ENCODE results near the gene DICER1.

Gene DICER1

GRCh38 chr14:95193081-95193480 lies 35.8 kb upstream of the DICER1 start:
- no peak for DNase-seq
- no peaks in the 10 kb centered on the region for H3K4me1 ChIP-seq
- no peak overlapping the region for H3K27ac ChIP-seq
- H3K4me3 ChIP-seq: no peak overlapping the region
- no peak for TF ChIP-seq CTCF (IDR thresholded peaks at IDR 0.05)
- intact Hi-C loops (cut with DNase I; ENCODE audit: low total_unique reads): no loop called here
- H3K36me3 ChIP-seq: peaks cover 0 to 22% (median 7%) of the 10 kb centered on the region in 3 donors
- H3K9me3 ChIP-seq: no peaks in the 10 kb centered on the region
- H3K27me3 ChIP-seq: no peaks in the 10 kb centered on the region

- H3K9me3 ChIP-seq: no peaks in the 10 kb centered on the region
- peaks cover 0 to 28% (median 7%) of the 10 kb centered on the region in 3 donors for H3K36me3 ChIP-seq
- H3K4me3 ChIP-seq: no peak overlapping the region
- DNase-seq: no peak
- H3K27me3 ChIP-seq: no peaks in the 10 kb centered on the region
- intact Hi-C loops (cut with DNase I; ENCODE audit: low total_unique reads): no loop called here
- H3K4me1 ChIP-seq: no peaks in the 10 kb centered on the region
- no peak for TF ChIP-seq CTCF (IDR thresholded peaks at IDR 0.05)
- no peak overlapping the region for H3K27ac ChIP-seq
Measured at GRCh38 chr14:95192311-95192710, 35.0 kb upstream of the DICER1 start.

- no peak overlapping the region for H3K27ac ChIP-seq
- no peak for TF ChIP-seq CTCF (IDR thresholded peaks at IDR 0.05)
Measured at GRCh38 chr14:95191445-95192199, 34.3 kb upstream of the DICER1 start.

GRCh38 chr14:95190857-95191256 lies 33.5 kb upstream of the DICER1 start:
- no peak for DNase-seq
- H3K27ac ChIP-seq: no peak overlapping the region
- H3K27me3 ChIP-seq: no peaks in the 10 kb centered on the region
- intact Hi-C loops (cut with DNase I; ENCODE audit: low total_unique reads): no loop called here
- H3K4me1 ChIP-seq: no peaks in the 10 kb centered on the region
- H3K9me3 ChIP-seq: no peaks in the 10 kb centered on the region
- H3K36me3 ChIP-seq: peaks cover 0 to 28% (median 7%) of the 10 kb centered on the region in 3 donors
- H3K4me3 ChIP-seq: no peak overlapping the region
- no peak for TF ChIP-seq CTCF (IDR thresholded peaks at IDR 0.05)

More at GRCh38 chr14:95191445-95192199, 34.3 kb upstream of the DICER1 start:
- Histone ChIP-seq H3K4me3 (no peak overlapping the region), H3K9me3 (no peaks in the 10 kb centered on the region), H3K4me1 (no peaks in the 10 kb centered on the region), H3K27me3 (no peaks in the 10 kb centered on the region), H3K36me3 (peaks cover 0 to 28% (median 7%) of the 10 kb centered on the region in 3 donors)
- intact Hi-C loops (cut with DNase I; ENCODE audit: low total_unique reads): no loop called here
- no peak for DNase-seq

GRCh38 chr14:95190346-95190840 lies 33.1 kb upstream of the DICER1 start:
- peaks cover 0 to under 1% (median 0%) of the 10 kb centered on the region in 4 donors for H3K4me1 ChIP-seq
- H3K4me3 ChIP-seq: no peak overlapping the region
- H3K27me3 ChIP-seq: no peaks in the 10 kb centered on the region
- no peak for DNase-seq
- H3K9me3 ChIP-seq: no peaks in the 10 kb centered on the region
- no peak overlapping the region for H3K27ac ChIP-seq
- intact Hi-C loops (cut with DNase I; ENCODE audit: low total_unique reads): no loop called here
- TF ChIP-seq CTCF (IDR thresholded peaks at IDR 0.05): no peak
- H3K36me3 ChIP-seq: peaks cover 0 to 28% (median 7%) of the 10 kb centered on the region in 3 donors
